HG02943 (cell line): ENCODE measurements around the gene MLC1.

ENCODE experiments used
- ATAC-seq: cut with Tn5 transposase; IDR thresholded peaks from one replicate; pipeline ENCODE4 v1.9.1; 2021; ENCODE audit warnings: mild to moderate bottlenecking, low read depth, moderate library complexity; ENCODE audit not compliant: unreplicated experiment

The MLC1 gene

DNA sequence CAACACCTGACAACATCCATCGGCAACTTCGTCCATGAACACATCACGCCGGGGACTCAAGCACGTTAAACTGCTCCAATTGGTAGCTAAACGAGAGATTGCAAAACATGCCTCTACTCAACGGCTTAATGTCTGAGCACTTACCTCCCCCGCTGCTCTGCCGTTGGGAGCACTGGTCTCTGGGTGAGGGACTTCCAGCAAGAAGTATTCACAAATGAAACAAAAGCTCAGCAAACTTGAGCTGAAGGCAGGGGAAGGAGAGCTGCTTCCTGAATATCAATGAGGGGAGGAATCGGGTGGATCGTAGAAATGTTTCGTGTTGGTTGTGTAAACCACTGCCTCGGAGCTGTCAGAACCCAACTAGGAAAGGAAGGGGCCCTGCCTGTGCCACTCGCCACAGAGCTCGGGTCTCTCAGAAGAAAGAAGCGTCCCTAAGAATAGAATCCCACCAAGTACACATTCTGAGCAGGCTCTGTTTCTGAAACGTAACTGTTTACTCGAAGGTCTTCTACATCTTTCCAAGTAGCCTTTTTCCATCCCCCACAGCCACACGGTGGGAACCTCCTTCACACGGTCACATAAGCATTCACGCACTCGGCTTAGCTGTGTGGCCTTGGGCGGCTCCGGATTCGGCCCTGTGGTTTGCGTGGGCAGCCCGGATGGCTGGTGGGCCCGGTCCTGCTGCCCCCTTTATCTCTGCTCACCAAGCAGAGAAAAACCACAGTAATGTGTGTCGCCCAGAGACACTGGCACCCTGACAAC, at the start of gene MLC1:
TSS of gene MLC1 (minus strand) at position 216 of the 762 bp plus-strand sequence. CDS start 524 bp downstream, outside the sequence.
- ATAC-seq: no peak

- no peak for ATAC-seq
These were observed 49.3 kb upstream of the MLC1 start for GRCh38 chr22:50134481-50134880.

- ATAC-seq: no peak
These were observed 46.7 kb upstream of the MLC1 start for GRCh38 chr22:50131894-50132293.

DNA sequence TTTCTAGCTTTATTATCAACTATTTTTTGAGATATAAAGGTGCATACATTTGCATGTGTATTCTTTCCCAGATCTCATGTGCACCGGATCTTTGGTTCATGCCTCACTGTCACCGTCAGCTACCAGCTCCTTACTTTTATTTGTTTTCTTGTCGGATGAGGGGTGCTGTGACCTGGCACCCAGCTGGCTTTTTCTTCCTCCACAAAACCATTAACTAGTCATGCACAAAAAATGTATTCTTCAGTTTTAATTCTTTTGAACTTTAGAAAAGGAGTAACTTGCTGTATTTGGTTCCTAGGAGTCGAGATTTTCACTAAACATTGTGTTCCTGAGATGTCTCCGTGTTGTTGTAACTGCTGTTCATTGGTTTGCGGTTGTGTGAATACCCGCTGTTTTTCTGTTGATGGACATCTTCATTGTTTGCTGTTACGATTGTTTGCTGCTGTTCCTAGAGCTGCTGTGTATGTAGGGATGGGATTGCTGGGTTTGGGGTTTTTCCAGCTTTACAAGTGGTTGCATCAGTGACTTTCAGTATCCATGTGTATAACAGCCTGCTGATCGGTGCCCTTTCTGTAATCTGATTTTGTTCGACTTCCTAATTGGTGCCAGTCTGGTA, 44.0 kb upstream of the MLC1 start:
- ATAC-seq: no peak

- no peak for ATAC-seq
These were observed 39.8 kb upstream of the MLC1 start for GRCh38 chr22:50125029-50125428.

DNA sequence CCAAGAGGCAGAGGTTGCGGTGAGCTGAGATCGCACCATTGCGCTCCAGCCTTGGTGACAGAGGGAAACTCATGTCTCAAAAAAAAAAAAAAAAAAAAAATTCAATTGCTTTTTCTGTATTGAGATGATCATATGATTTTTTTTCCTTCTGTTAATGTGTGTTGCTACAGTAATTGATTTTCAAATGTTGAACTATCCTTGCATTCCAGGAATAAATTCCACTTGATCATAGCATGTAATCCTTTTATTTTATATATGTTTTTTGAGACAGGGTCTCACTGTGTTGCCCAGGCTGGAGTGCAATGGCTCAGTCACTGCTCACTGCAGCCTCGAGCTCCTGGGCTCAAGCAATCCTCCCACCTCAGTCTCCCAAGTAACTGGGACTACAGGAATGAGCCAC, 37.9 kb upstream of the MLC1 start:
- no peak for ATAC-seq

DNA sequence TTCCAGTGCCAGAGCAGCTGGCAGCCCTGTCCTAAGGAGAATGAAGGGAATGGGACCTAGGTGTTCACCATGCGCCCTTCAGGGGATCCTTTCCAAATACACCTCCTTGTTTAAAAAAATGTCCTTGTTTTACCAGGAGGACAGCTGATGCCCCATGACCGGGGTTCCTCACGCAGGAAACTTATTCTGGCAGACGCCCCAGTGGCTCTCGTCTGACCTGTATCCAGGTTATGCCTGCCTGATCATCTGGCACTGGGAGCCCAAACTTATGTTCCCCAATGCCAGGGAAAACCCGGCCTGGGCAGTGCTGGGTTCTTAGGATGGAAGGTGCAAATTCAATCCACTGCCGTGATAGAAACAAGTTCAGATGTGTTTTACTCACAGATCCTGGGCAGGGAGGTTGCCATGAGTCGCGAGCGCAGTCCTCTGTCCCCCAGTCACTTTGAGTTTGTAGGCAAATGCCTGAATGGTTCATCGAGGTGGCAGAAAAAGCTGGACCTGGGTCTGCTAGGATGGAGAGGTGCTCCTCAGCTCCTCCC, 36.0 kb upstream of the MLC1 start:
- ATAC-seq: no peak

DNA sequence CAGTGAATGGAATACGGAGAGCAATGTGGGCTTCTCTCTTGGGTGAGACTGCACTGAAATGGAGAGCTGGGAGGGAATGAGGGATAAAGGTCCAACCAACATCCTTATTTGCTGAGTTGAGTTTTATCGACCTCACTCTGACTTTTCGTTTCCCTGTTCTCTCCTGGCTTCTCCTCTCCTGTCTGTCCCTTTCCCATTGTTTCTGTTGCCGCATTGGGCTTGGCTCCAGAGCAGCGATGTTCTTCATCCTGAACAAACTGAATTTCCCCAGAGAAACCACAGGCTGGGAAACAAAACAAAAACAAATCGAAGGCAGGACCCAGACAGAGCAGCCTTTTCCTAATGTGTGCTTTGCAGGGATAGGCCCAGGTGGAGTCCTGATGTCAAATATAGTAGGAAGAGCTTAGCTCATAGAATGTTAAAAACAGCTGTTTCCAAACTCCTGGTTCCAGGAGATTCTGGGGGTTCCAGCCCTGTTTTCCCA, 34.6 kb upstream of the MLC1 start:
- no peak for ATAC-seq

DNA sequence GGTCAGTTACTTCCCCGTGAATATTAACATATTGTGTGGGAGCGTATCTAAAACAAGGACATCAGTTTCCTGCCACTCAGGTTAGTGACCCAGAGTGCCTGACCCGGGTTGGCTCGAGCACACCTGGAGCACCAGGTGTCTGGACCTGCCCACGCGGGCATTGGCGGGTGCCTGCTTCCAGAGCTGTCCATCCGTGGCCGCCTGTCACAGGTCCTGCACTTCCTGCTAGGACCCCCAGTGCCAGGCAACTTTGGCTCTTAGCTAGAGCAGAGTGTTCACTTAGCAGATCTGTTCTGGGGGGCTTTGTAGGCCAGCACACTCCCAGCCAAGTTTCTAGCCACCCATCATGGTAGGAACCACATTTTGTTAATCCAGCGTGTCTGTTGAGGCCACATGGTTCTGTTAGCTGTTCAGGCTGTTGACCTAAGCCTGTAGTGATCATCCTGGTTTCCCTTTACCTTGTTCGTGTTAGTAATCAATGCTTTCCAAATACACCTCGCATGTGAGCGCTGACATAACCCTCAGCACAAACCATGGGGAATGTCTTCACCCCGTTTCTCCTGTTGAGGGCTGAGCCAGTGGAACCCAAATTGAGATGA, 34.0 kb upstream of the MLC1 start:
- no peak for ATAC-seq

DNA sequence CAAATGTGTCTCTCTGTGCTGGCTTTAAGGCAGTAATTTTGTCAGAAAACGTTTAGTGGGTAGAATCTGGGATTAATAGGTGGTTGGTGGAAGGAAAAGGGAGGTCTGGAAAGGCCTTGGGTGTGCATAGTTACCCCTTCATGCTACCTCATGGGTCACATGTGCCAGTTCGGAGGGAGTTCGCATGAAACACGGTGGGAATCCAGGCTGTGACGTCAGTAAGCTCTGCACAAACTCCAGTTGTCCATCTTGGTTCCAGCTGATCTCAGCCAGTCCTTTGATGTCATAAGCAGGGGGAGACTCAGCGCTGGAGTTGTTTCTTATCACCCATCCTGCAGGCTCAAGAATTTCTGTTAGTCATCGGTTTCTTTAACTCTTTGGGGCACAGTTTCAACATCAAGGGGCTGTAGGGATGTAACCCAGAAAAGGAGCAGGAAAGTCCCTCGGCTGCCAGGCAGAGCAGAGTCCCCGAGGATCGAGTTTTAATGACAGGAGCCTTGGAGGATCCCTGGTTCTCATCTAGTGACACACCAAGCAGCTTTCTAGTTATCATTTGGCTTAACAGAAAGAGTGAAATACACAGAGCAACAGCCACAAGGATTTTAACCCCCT, 33.4 kb upstream of the MLC1 start:
- ATAC-seq: no peak

DNA sequence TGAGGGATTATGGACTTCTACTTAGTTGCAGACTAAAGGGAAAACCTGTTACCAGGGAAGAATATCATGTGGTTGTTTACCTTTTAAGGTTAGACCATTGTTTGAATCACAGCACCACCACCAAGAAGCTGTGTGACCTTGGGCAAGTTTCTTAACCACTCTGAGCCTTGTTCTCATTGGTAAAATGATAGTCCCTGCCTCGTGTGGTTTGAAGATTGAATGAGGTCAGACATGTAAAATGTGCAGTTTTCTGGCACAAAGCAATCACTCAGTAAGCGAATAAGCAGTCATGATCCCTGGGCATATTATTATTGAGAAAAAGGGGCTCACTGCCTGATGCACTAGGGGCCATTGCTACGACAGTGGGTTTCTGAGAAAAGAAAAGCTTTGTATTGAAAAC, 32.9 kb upstream of the MLC1 start:
- no peak for ATAC-seq

- no peak for ATAC-seq
These were observed 32.0 kb upstream of the MLC1 start for GRCh38 chr22:50117168-50117762.

- no peak for ATAC-seq
These were observed 30.5 kb upstream of the MLC1 start for GRCh38 chr22:50115693-50116092.

GRCh38 chr22:50114221-50115021, 29.2 kb upstream of the MLC1 start:
- ATAC-seq: no peak

GRCh38 chr22:50112151-50113118, 27.2 kb upstream of the MLC1 start:
- no peak for ATAC-seq

- ATAC-seq: no peak
These were observed 25.8 kb upstream of the MLC1 start for GRCh38 chr22:50111056-50111455.

GRCh38 chr22:50107529-50107928, 22.3 kb upstream of the MLC1 start:
- no peak for ATAC-seq

DNA sequence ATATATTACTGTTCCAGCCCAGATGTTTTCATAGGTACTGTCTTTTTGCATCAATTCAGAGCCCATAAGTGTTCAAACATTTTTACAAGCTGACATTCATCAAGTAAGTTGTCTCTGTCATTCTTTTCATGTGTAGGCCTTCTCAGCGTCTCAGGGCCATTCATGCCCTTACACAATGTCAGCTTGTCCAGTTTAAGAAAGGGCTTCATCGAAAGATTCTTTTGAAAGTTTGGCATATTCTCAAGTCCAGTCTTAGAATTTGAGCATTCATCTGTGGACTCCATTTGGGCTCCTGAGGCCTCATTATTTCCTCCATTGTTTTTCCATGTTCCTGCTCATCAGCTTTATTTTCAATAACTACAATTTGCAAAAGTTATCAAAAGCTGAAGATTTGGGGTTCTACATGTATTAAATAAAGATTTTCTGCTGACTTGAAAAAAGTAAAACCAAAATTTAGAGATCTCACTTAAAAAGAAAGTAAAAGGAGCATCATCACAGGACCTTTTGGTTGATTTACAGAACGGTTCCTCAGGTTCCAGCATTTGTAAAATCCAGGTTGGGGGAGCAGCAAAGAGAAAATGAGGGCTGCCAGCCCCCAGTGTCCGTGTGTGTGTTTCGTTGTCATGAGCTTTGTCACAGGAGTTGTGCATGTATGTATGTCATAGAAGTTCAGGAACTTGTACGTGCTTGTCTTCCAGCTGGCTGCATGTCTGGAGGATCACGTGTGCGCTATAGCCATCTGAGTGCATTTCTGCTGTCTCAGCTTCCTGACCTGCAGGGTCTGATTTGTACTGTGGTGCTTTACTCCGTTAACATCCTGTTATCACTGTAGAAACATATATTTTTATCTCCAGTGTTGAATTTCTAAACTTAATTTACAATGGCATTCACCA, 20.2 kb upstream of the MLC1 start:
- no peak for ATAC-seq
